ENCODE data around the gene ULK2.

ULK2 gene

GRCh38 chr17:19909139-19909538, 41.4 kb upstream of the ULK2 start:
- Histone ChIP-seq H3K36me3 (ENCODE audit: control insufficient read depth, low read length) (peaks cover 79% of the 10 kb centered on the region), H3K27ac (ENCODE audit: low read depth, low read length) (no peak overlapping the region), H3K9me2 (replicated peaks; ENCODE audit: control insufficient read depth, low read length) (no peaks in the 10 kb centered on the region), H3K79me2 (ENCODE audit: control insufficient read depth, low read length) (no peaks in the 10 kb centered on the region), H3K27me3 (ENCODE audit: control insufficient read depth, low read length) (no peaks in the 10 kb centered on the region), H3K4me3 (ENCODE audit: low read length) (no peak overlapping the region), H4K20me1 (ENCODE audit: control insufficient read depth, insufficient read depth, low read depth, low read length) (no peaks in the 10 kb centered on the region), H3K9me3 (ENCODE audit: control insufficient read depth, insufficient read depth, low read length) (no peaks in the 10 kb centered on the region), H3K4me1 (ENCODE audit: control insufficient read depth, low read length) (no peaks in the 10 kb centered on the region), H3K4me2 (ENCODE audit: low read length) (no peak overlapping the region), H3F3A (ENCODE audit: control insufficient read depth, insufficient read depth) (no peaks in the 10 kb centered on the region)
- TF ChIP-seq CTCF (IDR thresholded peaks at IDR 0.05; ENCODE audit: low read depth, low read length, poor library complexity, severe bottlenecking), result no peak
- TF ChIP-seq EZH2phosphoT487 (IDR thresholded peaks at IDR 0.05; ENCODE audit: borderline replicate concordance, low read length), result no peak

DNA sequence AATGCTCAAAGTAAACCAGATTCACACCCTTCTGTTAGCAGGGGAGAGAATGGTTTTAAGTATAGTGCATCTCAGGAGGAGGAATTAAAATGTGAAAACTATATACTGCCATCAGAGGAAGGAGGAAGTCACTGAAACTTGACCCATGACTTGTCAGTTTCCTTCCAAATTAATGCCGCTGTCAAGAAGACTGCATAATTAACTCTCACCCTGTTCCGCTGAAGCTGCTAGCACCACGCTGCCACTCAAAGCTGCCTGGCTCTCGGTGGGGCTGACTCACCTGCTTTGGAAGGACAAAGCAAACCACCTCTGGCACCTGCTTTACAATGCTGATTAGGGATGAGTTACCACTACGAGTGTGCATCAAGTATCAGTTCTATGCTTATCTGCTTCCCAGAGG, 37.8 kb upstream of the ULK2 start:
- no peaks in the 10 kb centered on the region for H3K4me1 ChIP-seq (ENCODE audit: control insufficient read depth, low read length)
- no peak for TF ChIP-seq CTCF (IDR thresholded peaks at IDR 0.05; ENCODE audit: low read depth, low read length, poor library complexity, severe bottlenecking)
- no peak for TF ChIP-seq EZH2phosphoT487 (IDR thresholded peaks at IDR 0.05; ENCODE audit: borderline replicate concordance, low read length)
- H3K4me3 ChIP-seq (ENCODE audit: low read length), result no peak overlapping the region
- no peaks in the 10 kb centered on the region for H3K9me3 ChIP-seq (ENCODE audit: control insufficient read depth, insufficient read depth, low read length)
- no peaks in the 10 kb centered on the region for H3K27me3 ChIP-seq (ENCODE audit: control insufficient read depth, low read length)
- H3K27ac ChIP-seq (ENCODE audit: low read depth, low read length), result no peak overlapping the region
- no peaks in the 10 kb centered on the region for H3F3A ChIP-seq (ENCODE audit: control insufficient read depth, insufficient read depth)
- peaks cover 66% of the 10 kb centered on the region for H3K36me3 ChIP-seq (ENCODE audit: control insufficient read depth, low read length)
- H3K79me2 ChIP-seq (ENCODE audit: control insufficient read depth, low read length), result no peaks in the 10 kb centered on the region
- H3K9me2 ChIP-seq (replicated peaks; ENCODE audit: control insufficient read depth, low read length), result no peaks in the 10 kb centered on the region
- H4K20me1 ChIP-seq (ENCODE audit: control insufficient read depth, insufficient read depth, low read depth, low read length), result no peaks in the 10 kb centered on the region
- no peak overlapping the region for H3K4me2 ChIP-seq (ENCODE audit: low read length)

GRCh38 chr17:19904924-19905323, 37.2 kb upstream of the ULK2 start:
- no peak overlapping the region for H3K27ac ChIP-seq (ENCODE audit: low read depth, low read length)
- H3K4me2 ChIP-seq (ENCODE audit: low read length), result no peak overlapping the region
- H3K9me2 ChIP-seq (replicated peaks; ENCODE audit: control insufficient read depth, low read length), result no peaks in the 10 kb centered on the region
- H3K27me3 ChIP-seq (ENCODE audit: control insufficient read depth, low read length), result no peaks in the 10 kb centered on the region
- H4K20me1 ChIP-seq (ENCODE audit: control insufficient read depth, insufficient read depth, low read depth, low read length), result no peaks in the 10 kb centered on the region
- H3K4me1 ChIP-seq (ENCODE audit: control insufficient read depth, low read length), result no peaks in the 10 kb centered on the region
- TF ChIP-seq CTCF (IDR thresholded peaks at IDR 0.05; ENCODE audit: low read depth, low read length, poor library complexity, severe bottlenecking), result no peak
- TF ChIP-seq EZH2phosphoT487 (IDR thresholded peaks at IDR 0.05; ENCODE audit: borderline replicate concordance, low read length), result no peak
- peaks cover 61% of the 10 kb centered on the region for H3K36me3 ChIP-seq (ENCODE audit: control insufficient read depth, low read length)
- no peaks in the 10 kb centered on the region for H3K79me2 ChIP-seq (ENCODE audit: control insufficient read depth, low read length)
- no peaks in the 10 kb centered on the region for H3F3A ChIP-seq (ENCODE audit: control insufficient read depth, insufficient read depth)
- H3K4me3 ChIP-seq (ENCODE audit: low read length), result no peak overlapping the region
- no peaks in the 10 kb centered on the region for H3K9me3 ChIP-seq (ENCODE audit: control insufficient read depth, insufficient read depth, low read length)

GRCh38 chr17:19904412-19904811, 36.7 kb upstream of the ULK2 start:
- H3K27ac ChIP-seq (ENCODE audit: low read depth, low read length), result no peak overlapping the region

More at GRCh38 chr17:19904412-19904811, 36.7 kb upstream of the ULK2 start:
- Histone ChIP-seq H3K27me3 (ENCODE audit: control insufficient read depth, low read length) (no peaks in the 10 kb centered on the region), H3K79me2 (ENCODE audit: control insufficient read depth, low read length) (no peaks in the 10 kb centered on the region), H3F3A (ENCODE audit: control insufficient read depth, insufficient read depth) (no peaks in the 10 kb centered on the region), H3K9me2 (replicated peaks; ENCODE audit: control insufficient read depth, low read length) (no peaks in the 10 kb centered on the region), H3K4me1 (ENCODE audit: control insufficient read depth, low read length) (no peaks in the 10 kb centered on the region), H3K36me3 (ENCODE audit: control insufficient read depth, low read length) (peaks cover 55% of the 10 kb centered on the region), H4K20me1 (ENCODE audit: control insufficient read depth, insufficient read depth, low read depth, low read length) (no peaks in the 10 kb centered on the region), H3K9me3 (ENCODE audit: control insufficient read depth, insufficient read depth, low read length) (no peaks in the 10 kb centered on the region), H3K4me2 (ENCODE audit: low read length) (no peak overlapping the region), H3K4me3 (ENCODE audit: low read length) (no peak overlapping the region)
- TF ChIP-seq EZH2phosphoT487 (IDR thresholded peaks at IDR 0.05; ENCODE audit: borderline replicate concordance, low read length) (no peak), CTCF (IDR thresholded peaks at IDR 0.05; ENCODE audit: low read depth, low read length, poor library complexity, severe bottlenecking) (no peak)
